ENCODE data around the gene AGFG2.

DNA sequence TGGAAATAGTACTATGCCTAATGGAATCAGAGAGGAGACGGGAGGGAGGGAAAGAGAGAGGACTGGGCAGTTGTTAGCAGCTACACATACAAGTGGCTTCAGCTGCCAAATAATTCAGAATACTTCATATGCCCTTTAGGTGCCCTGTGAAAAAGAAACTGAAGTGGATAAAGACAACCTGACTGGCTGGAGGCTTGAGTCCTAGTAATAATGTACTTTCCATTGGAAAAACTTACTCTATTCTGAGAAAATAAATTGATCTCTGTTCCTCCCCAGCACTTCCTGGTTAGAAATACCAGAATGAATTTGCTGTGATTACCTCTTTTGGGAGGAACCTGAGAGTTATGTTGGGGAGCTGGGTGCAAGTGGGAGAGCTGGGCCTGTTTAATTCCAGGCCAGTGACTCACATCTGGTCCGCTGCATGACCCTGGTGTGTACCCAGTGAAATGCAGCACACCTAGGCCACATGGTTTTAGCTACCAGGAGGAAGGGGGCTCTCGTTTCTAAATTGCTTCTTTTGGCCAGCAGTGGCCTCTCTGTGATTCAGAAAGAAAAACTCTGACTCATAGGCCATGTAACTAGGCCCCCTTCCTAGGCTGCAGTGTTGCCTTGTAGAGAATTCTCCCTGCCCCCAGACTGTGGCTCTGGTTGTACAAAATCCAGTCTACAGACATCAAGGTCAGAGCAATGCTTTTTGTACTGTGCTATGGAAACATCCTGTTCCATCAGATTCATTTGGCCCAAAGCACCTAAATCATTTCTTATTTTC lies 6.5 kb downstream of the AGFG2 start:
- TF ChIP-seq, protein P1, sequence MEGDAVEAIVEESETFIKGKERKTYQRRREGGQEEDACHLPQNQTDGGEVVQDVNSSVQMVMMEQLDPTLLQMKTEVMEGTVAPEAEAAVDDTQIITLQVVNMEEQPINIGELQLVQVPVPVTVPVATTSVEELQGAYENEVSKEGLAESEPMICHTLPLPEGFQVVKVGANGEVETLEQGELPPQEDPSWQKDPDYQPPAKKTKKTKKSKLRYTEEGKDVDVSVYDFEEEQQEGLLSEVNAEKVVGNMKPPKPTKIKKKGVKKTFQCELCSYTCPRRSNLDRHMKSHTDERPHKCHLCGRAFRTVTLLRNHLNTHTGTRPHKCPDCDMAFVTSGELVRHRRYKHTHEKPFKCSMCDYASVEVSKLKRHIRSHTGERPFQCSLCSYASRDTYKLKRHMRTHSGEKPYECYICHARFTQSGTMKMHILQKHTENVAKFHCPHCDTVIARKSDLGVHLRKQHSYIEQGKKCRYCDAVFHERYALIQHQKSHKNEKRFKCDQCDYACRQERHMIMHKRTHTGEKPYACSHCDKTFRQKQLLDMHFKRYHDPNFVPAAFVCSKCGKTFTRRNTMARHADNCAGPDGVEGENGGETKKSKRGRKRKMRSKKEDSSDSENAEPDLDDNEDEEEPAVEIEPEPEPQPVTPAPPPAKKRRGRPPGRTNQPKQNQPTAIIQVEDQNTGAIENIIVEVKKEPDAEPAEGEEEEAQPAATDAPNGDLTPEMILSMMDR (IDR thresholded peaks at IDR 0.05; ENCODE audit: insufficient read depth, low read length) = no peak
- TF ChIP-seq, protein P2, sequence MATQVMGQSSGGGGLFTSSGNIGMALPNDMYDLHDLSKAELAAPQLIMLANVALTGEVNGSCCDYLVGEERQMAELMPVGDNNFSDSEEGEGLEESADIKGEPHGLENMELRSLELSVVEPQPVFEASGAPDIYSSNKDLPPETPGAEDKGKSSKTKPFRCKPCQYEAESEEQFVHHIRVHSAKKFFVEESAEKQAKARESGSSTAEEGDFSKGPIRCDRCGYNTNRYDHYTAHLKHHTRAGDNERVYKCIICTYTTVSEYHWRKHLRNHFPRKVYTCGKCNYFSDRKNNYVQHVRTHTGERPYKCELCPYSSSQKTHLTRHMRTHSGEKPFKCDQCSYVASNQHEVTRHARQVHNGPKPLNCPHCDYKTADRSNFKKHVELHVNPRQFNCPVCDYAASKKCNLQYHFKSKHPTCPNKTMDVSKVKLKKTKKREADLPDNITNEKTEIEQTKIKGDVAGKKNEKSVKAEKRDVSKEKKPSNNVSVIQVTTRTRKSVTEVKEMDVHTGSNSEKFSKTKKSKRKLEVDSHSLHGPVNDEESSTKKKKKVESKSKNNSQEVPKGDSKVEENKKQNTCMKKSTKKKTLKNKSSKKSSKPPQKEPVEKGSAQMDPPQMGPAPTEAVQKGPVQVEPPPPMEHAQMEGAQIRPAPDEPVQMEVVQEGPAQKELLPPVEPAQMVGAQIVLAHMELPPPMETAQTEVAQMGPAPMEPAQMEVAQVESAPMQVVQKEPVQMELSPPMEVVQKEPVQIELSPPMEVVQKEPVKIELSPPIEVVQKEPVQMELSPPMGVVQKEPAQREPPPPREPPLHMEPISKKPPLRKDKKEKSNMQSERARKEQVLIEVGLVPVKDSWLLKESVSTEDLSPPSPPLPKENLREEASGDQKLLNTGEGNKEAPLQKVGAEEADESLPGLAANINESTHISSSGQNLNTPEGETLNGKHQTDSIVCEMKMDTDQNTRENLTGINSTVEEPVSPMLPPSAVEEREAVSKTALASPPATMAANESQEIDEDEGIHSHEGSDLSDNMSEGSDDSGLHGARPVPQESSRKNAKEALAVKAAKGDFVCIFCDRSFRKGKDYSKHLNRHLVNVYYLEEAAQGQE (IDR thresholded peaks at IDR 0.05; ENCODE audit: insufficient replicate concordance, low read depth) = no peak

Measured in HL-60 (cell line).